B cell (primary cell): ENCODE results near the gene RGP1. TPM values are rescaled to one million over a fixed set of nuclear protein-coding genes. Genes with fewer than 3 reads are reported as not detected.

ENCODE experiments used
- ATAC-seq: fragments of 200-7000 bp; cut with Tn5 transposase; one replicate; pipeline ENCODE4 v1.10.0; 2021; ENCODE audit warnings: low read depth, mild to moderate bottlenecking, moderate number of reproducible peaks, moderate library complexity
- CTCF ChIA-PET: fragments of 350-600 bp; sonication (Branson Sonifier 250); formaldehyde crosslinking; loops from one replicate; lab custom pipeline; 2021; ENCODE audit warnings: antibody characterized with exemption, inconsistent platforms; lab: Charles Lee
- POLR2A ChIA-PET: fragments of 350-600 bp; sonication (Branson Sonifier 250); formaldehyde crosslinking; loops from one replicate; lab custom pipeline; 2021; ENCODE audit warnings: antibody characterized with exemption; lab: Charles Lee
- DNase-seq: peaks from one replicate; pipeline ENCODE4 v3.0.0; 2013
- H2AFZ ChIP-seq: 2 replicates; pipeline ENCODE4 v1.6.1; 2012; ENCODE audit warnings: mild to moderate bottlenecking, low read depth, low read length; ENCODE audit not compliant: insufficient read depth, poor library complexity, severe bottlenecking
- H3K27ac ChIP-seq, 2 donors: 1 replicate in 1 of 2; 2 replicates in 1 of 2; pipeline ENCODE4 v1.5.1; 2012 to 2013; ENCODE audit warnings: low read length in 2 of 2, mild to moderate bottlenecking in 2 of 2, moderate library complexity in 1 of 2
- H3K27me3 ChIP-seq, 4 experiments: fragments of 200-600 bp in 1 of 4; sonication (generic) in 1 of 4; replicated peaks in 1 of 4; 1 replicate in 2 of 4; 2 replicates in 2 of 4; pipeline versions ENCODE4 v1.6.1 to v1.7.0; 2013 to 2016; ENCODE audit warnings: low read length in 3 of 4, mild to moderate bottlenecking in 2 of 4, mixed read lengths in 1 of 4, moderate library complexity in 1 of 4; ENCODE audit not compliant: insufficient read depth in 4 of 4, control insufficient read depth in 3 of 4; ENCODE audit errors: control extremely low read depth in 1 of 4
- H3K36me3 ChIP-seq, 2 experiments: replicated peaks in 1 of 2; 1 replicate in 1 of 2; 2 replicates in 1 of 2; pipeline versions ENCODE4 v1.6.1 to v1.7.1; 2013; ENCODE audit warnings: low read length in 1 of 2; ENCODE audit not compliant: insufficient read depth in 2 of 2, control insufficient read depth in 1 of 2; ENCODE audit errors: control extremely low read depth in 1 of 2, extremely low read depth in 1 of 2
- H3K4me1 ChIP-seq, 2 donors: fragments of 200-600 bp in 1 of 2; sonication (generic) in 1 of 2; 1 replicate in 1 of 2; 2 replicates in 1 of 2; pipeline versions ENCODE4 v1.5.1 to v1.6.1; 2013 to 2017; ENCODE audit warnings: low read length in 2 of 2; ENCODE audit not compliant: control insufficient read depth in 2 of 2, insufficient read depth in 2 of 2
- H3K4me2 ChIP-seq: replicated peaks from 2 replicates; pipeline ENCODE3; 2012; ENCODE audit warnings: mild to moderate bottlenecking, low read depth, low read length; ENCODE audit not compliant: poor library complexity, severe bottlenecking
- H3K4me3 ChIP-seq, 5 experiments: fragments of 200-600 bp in 1 of 5; sonication (generic) in 1 of 5; 1 replicate in 3 of 5; 2 replicates in 2 of 5; pipeline versions ENCODE4 v1.5.1 to v1.7.0; 2011 to 2016; ENCODE audit warnings: low read length in 4 of 5, mild to moderate bottlenecking in 4 of 5, low read depth in 2 of 5, control low read depth in 1 of 5, moderate library complexity in 1 of 5; ENCODE audit not compliant: insufficient read depth in 1 of 5; ENCODE audit errors: control extremely low read depth in 1 of 5, extremely low read depth in 1 of 5
- H3K79me2 ChIP-seq: fragments of 200-600 bp; sonication (generic); one replicate; pipeline ENCODE4 v1.6.0; 2016; ENCODE audit warnings: low read length; ENCODE audit not compliant: control insufficient read depth, insufficient read depth
- H3K9ac ChIP-seq: fragments of 200-600 bp; sonication (generic); 2 replicates; pipeline ENCODE4 v1.6.1; 2017; ENCODE audit warnings: mild to moderate bottlenecking, low read length, moderate library complexity
- H3K9me3 ChIP-seq, 3 donors: one replicate each; pipeline versions ENCODE4 v1.6.1 to v1.7.1; 2013; ENCODE audit warnings: low read length in 2 of 3; ENCODE audit not compliant: control insufficient read depth in 2 of 3, insufficient read depth in 1 of 3; ENCODE audit errors: control extremely low read depth in 1 of 3
- H4K20me1 ChIP-seq: 2 replicates; pipeline ENCODE4 v1.6.0; 2012; ENCODE audit warnings: mild to moderate bottlenecking, low read length; ENCODE audit not compliant: insufficient read depth, control insufficient read depth, poor library complexity, severe bottlenecking
- H3K27ac Mint-ChIP-seq: one replicate; pipeline ENCODE4 v1.8.0; 2021; ENCODE audit warnings: mixed read lengths
- H3K27me3 Mint-ChIP-seq: one replicate; pipeline ENCODE4 v1.8.0; 2021; ENCODE audit warnings: mixed read lengths
- H3K4me1 Mint-ChIP-seq: one replicate; pipeline ENCODE4 v1.8.0; 2021; ENCODE audit warnings: mixed read lengths
- H3K4me3 Mint-ChIP-seq: one replicate; pipeline ENCODE4 v1.8.0; 2021; ENCODE audit warnings: mixed read lengths
- H3K9me3 Mint-ChIP-seq: one replicate; pipeline ENCODE4 v1.8.0; 2022; ENCODE audit warnings: mixed read lengths; ENCODE audit not compliant: insufficient read depth
- EZH2 ChIP-seq: IDR thresholded peaks from 2 replicates; pipeline ENCODE4 v1.6.1; 2012; ENCODE audit warnings: borderline replicate concordance, low read depth, mild to moderate bottlenecking, moderate library complexity, low read length; ENCODE audit not compliant: insufficient read depth, poor library complexity, severe bottlenecking
- WGBS: methylation state at CpG from one replicate; pipeline ENCODE4 v1.1.5; 2013; ENCODE audit warnings: missing lambda C conversion rate; ENCODE audit not compliant: insufficient coverage; 5-methylcytosine and 5-hydroxymethylcytosine counted together
- intact Hi-C: fragments of 100-400 bp; cut with micrococcal nuclease; formaldehyde crosslinking; loops from one replicate; pipeline ENCODE4 v1.10.0; 2022
- polyA minus RNA-seq: library from RNA; depleted of rRNA, polyadenylated mRNA; stranded (reverse); fragments of >200 nt; gene quantifications from 2 replicates; pipeline ENCODE4 v1.2.3, GENCODE V29; 2012
- polyA plus RNA-seq: library from polyadenylated mRNA; depleted of rRNA; stranded (reverse); fragments of >200 nt; gene quantifications from 2 replicates; pipeline ENCODE4 v1.2.3, GENCODE V29; 2012
- total RNA-seq, 2 donors: library from RNA; stranded (reverse); fragments of 120-200 nt in 1 of 2; gene quantifications; 1 replicate in 1 of 2; 2 replicates in 1 of 2; pipeline versions ENCODE4 v1.2.3 to v1.2.4, GENCODE V29; 2013 to 2022
- TF ChIP-seq, protein P1 (sequence below): fragments of 200-600 bp; IDR thresholded peaks from one replicate; pipeline ENCODE4 v1.8.0; 2022; ENCODE audit warnings: antibody characterized with exemption, mild to moderate bottlenecking

Gene RGP1, protein sequence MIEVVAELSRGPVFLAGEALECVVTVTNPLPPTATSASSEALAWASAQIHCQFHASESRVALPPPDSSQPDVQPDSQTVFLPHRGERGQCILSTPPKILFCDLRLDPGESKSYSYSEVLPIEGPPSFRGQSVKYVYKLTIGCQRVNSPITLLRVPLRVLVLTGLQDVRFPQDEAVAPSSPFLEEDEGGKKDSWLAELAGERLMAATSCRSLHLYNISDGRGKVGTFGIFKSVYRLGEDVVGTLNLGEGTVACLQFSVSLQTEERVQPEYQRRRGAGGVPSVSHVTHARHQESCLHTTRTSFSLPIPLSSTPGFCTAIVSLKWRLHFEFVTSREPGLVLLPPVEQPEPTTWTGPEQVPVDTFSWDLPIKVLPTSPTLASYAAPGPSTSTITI
- total RNA-seq (42.3 and 44.3 TPM in 2 replicates), polyA plus RNA-seq (11.4 and 17.6 TPM in 2 replicates), polyA minus RNA-seq (14.3 and 20.3 TPM in 2 replicates)
- total RNA-seq (2013), result 13.0 TPM

DNA sequence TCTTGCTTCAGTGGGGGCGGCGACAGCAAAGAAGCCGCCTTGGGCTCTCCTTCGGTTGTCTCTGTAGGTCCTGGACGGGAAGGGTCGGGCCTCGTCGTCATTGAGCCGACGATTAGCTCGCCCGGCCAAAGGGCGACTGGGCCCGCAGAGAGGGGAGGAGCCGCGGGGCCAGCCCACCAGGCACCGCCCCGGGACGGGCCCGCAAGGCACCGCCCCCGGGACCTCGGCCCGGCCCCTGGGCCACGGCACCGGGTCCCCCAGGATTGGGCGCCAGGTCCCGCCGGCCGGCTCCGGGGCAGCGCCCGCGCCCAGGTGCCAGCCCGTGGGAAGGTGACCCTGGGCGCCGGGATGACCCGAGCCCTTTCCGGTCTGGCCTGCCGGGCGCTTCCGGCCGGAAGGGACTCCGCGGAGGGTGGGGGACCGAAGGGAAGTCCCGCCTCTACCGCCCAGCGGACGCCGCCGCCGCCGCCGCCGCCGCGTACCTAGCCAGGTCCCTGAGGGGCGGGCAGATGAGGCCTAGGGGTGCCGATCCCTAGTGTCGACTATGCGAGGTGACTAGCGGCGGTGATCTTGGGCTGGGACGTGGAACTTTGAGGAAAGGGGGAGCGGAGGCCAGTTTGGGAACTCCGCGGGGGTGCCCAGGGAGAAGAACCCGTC is at the start of gene RGP1, which contains the start of gene GBA2:
Gene RGP1, plus strand, starts transcription at position 430 of the 657 bp plus-strand sequence. CDS start 469 bp downstream, outside the sequence.
Gene GBA2, minus strand, starts transcription at position 371 of the 657 bp plus-strand sequence. CDS start 524 bp downstream, outside the sequence.
- Histone ChIP-seq H4K20me1 (peaks cover 42% of the 10 kb centered on the region), H2AFZ (peak within 1 kb of the TSS; percentile 82), H3K4me3 (peak within 1 kb of the TSS; percentile 73 to 92 (median 84)), H3K4me1 (peaks cover 37 to 41% of the 10 kb centered on the region in 2 donors), H3K27ac (peak within 1 kb of the TSS; percentile 71 to 77), H3K27me3 (no peaks in the 10 kb centered on the region), H3K4me2 (peak within 1 kb of the TSS; percentile 88), H3K9ac (peak within 1 kb of the TSS; percentile 81), H3K79me2 (peaks cover 90% of the 10 kb centered on the region), H3K36me3 (peaks cover 2 to 45% of the 10 kb centered on the region in 2 experiments), H3K9me3 (no peaks in the 10 kb centered on the region)
- intact Hi-C loops, result loop anchor here (1.0 kb wide), 5 partner anchors 8 to 145 kb away; partner anchors contain the start of genes CREB3, SPAG8 and TLN1
- H3K27ac Mint-ChIP-seq, result peak within 1 kb of the TSS; percentile 96
- H3K9me3 Mint-ChIP-seq, result no peaks in the 10 kb centered on the region
- CTCF ChIA-PET, result interaction anchor here (1.0 to 9.4 kb wide), 16 partner anchors 9 to 145 kb away, joined by 3 to 142 read pairs (median 5); partner anchors contain the start of genes ARHGEF39, CCDC107, CREB3 and RMRP
- H3K27me3 Mint-ChIP-seq, result no peaks in the 10 kb centered on the region
- H3K4me3 Mint-ChIP-seq, result peak within 1 kb of the TSS; percentile 96
- DNase-seq (peak; percentile 82), ATAC-seq (peak; percentile 83)
- POLR2A ChIA-PET, result interaction anchor here (0.6 to 2.4 kb wide), 13 partner anchors 8 to 142 kb away, joined by 3 to 29 read pairs (median 3); partner anchors contain the start of genes CCDC107, CREB3, FAM221B and HINT2
- H3K4me1 Mint-ChIP-seq, result peaks cover 50% of the 10 kb centered on the region
- 0% methylated on average over 63 of the region's 69 CpGs for WGBS
- no peak for TF ChIP-seq EZH2

DNA sequence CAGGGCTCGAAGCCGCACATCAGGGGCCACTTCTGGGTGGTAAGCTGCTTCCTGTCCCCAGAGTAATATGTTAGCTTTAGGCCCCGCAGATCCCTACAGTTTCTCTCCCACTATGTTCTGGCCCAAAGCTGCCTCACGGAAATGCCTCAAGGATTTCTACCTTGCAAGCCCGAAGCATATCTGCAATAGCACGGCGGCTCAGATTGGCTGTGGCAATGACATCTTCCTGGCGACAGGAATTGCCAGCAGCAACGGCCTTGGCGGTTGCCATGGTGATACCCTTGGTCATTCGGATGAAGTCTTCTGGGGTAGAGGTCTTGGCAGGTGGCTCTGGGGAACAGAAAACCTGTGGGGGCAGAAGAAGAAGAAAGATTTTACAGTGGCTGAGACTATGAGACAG is 49.1 kb upstream of the RGP1 start:
- DNase-seq (no peak), ATAC-seq (no peak)
- H3K27me3 ChIP-seq, result no peaks in the 10 kb centered on the region
- H2AFZ ChIP-seq, result no peak overlapping the region
- H3K79me2 ChIP-seq, result no peaks in the 10 kb centered on the region
- no peak overlapping the region for H3K27ac ChIP-seq
- H3K9me3 ChIP-seq, result no peaks in the 10 kb centered on the region
- H3K9ac ChIP-seq, result no peak overlapping the region
- peaks cover 4 to 90% of the 10 kb centered on the region in 2 experiments for H3K36me3 ChIP-seq
- H4K20me1 ChIP-seq, result peaks cover 8% of the 10 kb centered on the region
- H3K4me3 ChIP-seq, result no peak overlapping the region
- intact Hi-C loops, result no loop called here
- Mint-ChIP-seq H3K9me3 (no peaks in the 10 kb centered on the region), H3K4me1 (peaks cover 8% of the 10 kb centered on the region), H3K27ac (no peak overlapping the region), H3K27me3 (no peaks in the 10 kb centered on the region), H3K4me3 (no peak overlapping the region)
- peaks cover 0 to 7% of the 10 kb centered on the region in 2 donors for H3K4me1 ChIP-seq
- TF ChIP-seq, protein P1, sequence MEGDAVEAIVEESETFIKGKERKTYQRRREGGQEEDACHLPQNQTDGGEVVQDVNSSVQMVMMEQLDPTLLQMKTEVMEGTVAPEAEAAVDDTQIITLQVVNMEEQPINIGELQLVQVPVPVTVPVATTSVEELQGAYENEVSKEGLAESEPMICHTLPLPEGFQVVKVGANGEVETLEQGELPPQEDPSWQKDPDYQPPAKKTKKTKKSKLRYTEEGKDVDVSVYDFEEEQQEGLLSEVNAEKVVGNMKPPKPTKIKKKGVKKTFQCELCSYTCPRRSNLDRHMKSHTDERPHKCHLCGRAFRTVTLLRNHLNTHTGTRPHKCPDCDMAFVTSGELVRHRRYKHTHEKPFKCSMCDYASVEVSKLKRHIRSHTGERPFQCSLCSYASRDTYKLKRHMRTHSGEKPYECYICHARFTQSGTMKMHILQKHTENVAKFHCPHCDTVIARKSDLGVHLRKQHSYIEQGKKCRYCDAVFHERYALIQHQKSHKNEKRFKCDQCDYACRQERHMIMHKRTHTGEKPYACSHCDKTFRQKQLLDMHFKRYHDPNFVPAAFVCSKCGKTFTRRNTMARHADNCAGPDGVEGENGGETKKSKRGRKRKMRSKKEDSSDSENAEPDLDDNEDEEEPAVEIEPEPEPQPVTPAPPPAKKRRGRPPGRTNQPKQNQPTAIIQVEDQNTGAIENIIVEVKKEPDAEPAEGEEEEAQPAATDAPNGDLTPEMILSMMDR, result no peak
- TF ChIP-seq EZH2, result no peak
- 100% methylated on average over 11 of the region's 11 CpGs for WGBS
- ChIA-PET POLR2A (no interaction called here), CTCF (interaction anchor here (7.9 to 8.8 kb wide), 2 partner anchors 29 to 39 kb away, joined by 115 to 140 read pairs; partner anchors contain the start of genes ARHGEF39, CCDC107, CREB3 and RMRP)
- H3K4me2 ChIP-seq, result no peak overlapping the region
